Measurements from ENCODE around the gene EML6. TPM values are rescaled to one million over a fixed set of nuclear protein-coding genes. Genes with fewer than 3 reads are reported as not detected.

EML6 gene
- total and polyA plus RNA-seq, 2 of the 13 experiments (the other 11 are each of a cell fraction or from before 2014, with no cell fraction given), result 17.2 to 32.4 TPM

GRCh38 chr2:54968561-54969218 is 245.2 kb downstream of the EML6 start:
- H3K4me1 ChIP-seq (ENCODE audit: insufficient read depth, low read length), result no peaks in the 10 kb centered on the region
- no peaks in the 10 kb centered on the region for H4K20me1 ChIP-seq (ENCODE audit: insufficient read depth, low read length)
- DNase-seq (ENCODE audit: low spot score), result no peak
- ChIA-PET POLR2A (no interaction called here), CTCF (ENCODE audit: low intra/inter-chr PET ratio, low total read pairs) (no interaction called here)
- no peaks in the 10 kb centered on the region for H3K9me3 ChIP-seq (ENCODE audit: low read length)
- BruUV-seq (replicated peaks), result no TSS peak
- H3K27ac ChIP-seq (ENCODE audit: extremely low read length, insufficient read depth, low read length), result no peak overlapping the region
- H3K36me3 ChIP-seq (replicated peaks in 1 of 2; ENCODE audit: control insufficient read depth in 1 of 2, insufficient read depth in 2 of 2, low read length in 2 of 2), result peaks cover 3 to 43% of the 10 kb centered on the region in 2 experiments; a peak in 3 of 5 replicates
- ATAC-seq, result peak; percentile 21
- 99% methylated on average over 9 of the region's 10 CpGs for WGBS (ENCODE audit: low lambda C conversion rate)
- no peak overlapping the region for H3K4me3 ChIP-seq (replicated peaks in 1 of 3; ENCODE audit: insufficient read depth in 1 of 3, low read depth in 2 of 3, low read length in 3 of 3)
- FAIRE-seq, result no peak
- no peak overlapping the region for H3K9ac ChIP-seq (ENCODE audit: insufficient read depth, low read depth, low read length)
- no peaks in the 10 kb centered on the region for H3K79me2 ChIP-seq (ENCODE audit: insufficient read depth, low read length)
- H3K4me2 ChIP-seq (ENCODE audit: low read depth, low read length), result no peak overlapping the region
- TF ChIP-seq PAF1 (CRISPR knock-in tag; IDR thresholded peaks at IDR 0.05) (0 out of 2 replicates have a peak, but pooled peaks have one; percentile 45), FOXO4 (CRISPR knock-in tag; conservative IDR thresholded peaks at IDR 0.05) (0 out of 2 replicates have a peak, but pooled peaks have one; percentile 28), RBM22 (optimal IDR thresholded peaks at IDR 0.05; ENCODE audit: low read length) (peak; percentile 96), POLR2AphosphoS2 (IDR thresholded peaks at IDR 0.05; ENCODE audit: low read depth, low read length) (0 out of 2 replicates have a peak, but pooled peaks have one; percentile 40), RFXANK (CRISPR knock-in tag; IDR thresholded peaks at IDR 0.05) (no peak)
- no peak overlapping the region for H2AFZ ChIP-seq (ENCODE audit: low read length)
- intact Hi-C loops (cut with micrococcal nuclease; ENCODE audit: unreplicated experiment) (no loop called here), in situ Hi-C loops (cut with HindIII; ENCODE audit: extremely low pct_ligation_motif_present, low pct_unique_long_range_greater_than_20kb) (no loop called here)
- H3K27me3 ChIP-seq (ENCODE audit: control insufficient read depth in 1 of 2, insufficient read depth in 2 of 2, low read length in 2 of 2), result no peaks in the 10 kb centered on the region

- H3K27me3 ChIP-seq (ENCODE audit: control insufficient read depth in 1 of 2, insufficient read depth in 2 of 2, low read length in 2 of 2), result no peaks in the 10 kb centered on the region
- peaks cover 3 to 48% of the 10 kb centered on the region in 2 experiments; a peak in 3 of 5 replicates for H3K36me3 ChIP-seq (replicated peaks in 1 of 2; ENCODE audit: control insufficient read depth in 1 of 2, insufficient read depth in 2 of 2, low read length in 2 of 2)
- CTCF ChIA-PET (ENCODE audit: low intra/inter-chr PET ratio, low total read pairs), result no interaction called here
- 90% methylated on average over 4 of the region's 4 CpGs for WGBS (ENCODE audit: low lambda C conversion rate)
- H3K4me3 ChIP-seq (replicated peaks in 1 of 3; ENCODE audit: insufficient read depth in 1 of 3, low read depth in 2 of 3, low read length in 3 of 3), result no peak overlapping the region
- POLR2A ChIA-PET, result no interaction called here
- no peak for TF ChIP-seq HNF1A (IDR thresholded peaks at IDR 0.05; ENCODE audit: low read depth)
- no peak for TF ChIP-seq HNF1A (CRISPR knock-in tag; IDR thresholded peaks at IDR 0.05; ENCODE audit: borderline replicate concordance)
- TF ChIP-seq ZNF672 (CRISPR knock-in tag; IDR thresholded peaks at IDR 0.05), result no peak
- 0 out of 2 replicates have a peak, but pooled peaks have one; percentile 14 for TF ChIP-seq POLR2G (IDR thresholded peaks at IDR 0.05; ENCODE audit: low read depth, low read length)
- intact Hi-C loops (cut with micrococcal nuclease; ENCODE audit: unreplicated experiment) (no loop called here), in situ Hi-C loops (cut with HindIII; ENCODE audit: extremely low pct_ligation_motif_present, low pct_unique_long_range_greater_than_20kb) (no loop called here)
- H3K9ac ChIP-seq (ENCODE audit: insufficient read depth, low read depth, low read length), result no peak overlapping the region
- FAIRE-seq (no peak), DNase-seq (ENCODE audit: low spot score) (no peak), ATAC-seq (no peak)
- H3K4me2 ChIP-seq (ENCODE audit: low read depth, low read length), result no peak overlapping the region
- no peak overlapping the region for H2AFZ ChIP-seq (ENCODE audit: low read length)
- no peaks in the 10 kb centered on the region for H3K9me3 ChIP-seq (ENCODE audit: low read length)
- no peak overlapping the region for H3K27ac ChIP-seq (ENCODE audit: extremely low read length, insufficient read depth, low read length)
- H4K20me1 ChIP-seq (ENCODE audit: insufficient read depth, low read length), result no peaks in the 10 kb centered on the region
- no TSS peak for BruUV-seq (replicated peaks)
- H3K79me2 ChIP-seq (ENCODE audit: insufficient read depth, low read length), result no peaks in the 10 kb centered on the region
- no peaks in the 10 kb centered on the region for H3K4me1 ChIP-seq (ENCODE audit: insufficient read depth, low read length)
Observed at GRCh38 chr2:54969295-54969939, 246.0 kb downstream of the EML6 start.
